Mammary epithelial cell (primary cell): ENCODE measurements around the gene BLOC1S1.

Source experiments
- CTCF ChIP-seq, 2 donors: IDR thresholded peaks in 1 of 2; conservative IDR thresholded peaks in 1 of 2; 2 replicates each; pipeline ENCODE4 v1.5.1; 2011 to 2012; ENCODE audit warnings: inconsistent platforms in 2 of 2, low read length in 2 of 2, mild to moderate bottlenecking in 2 of 2, control low read depth in 1 of 2, low read depth in 1 of 2; ENCODE audit not compliant: insufficient read depth in 1 of 2; ENCODE audit errors: extremely low read depth in 1 of 2
- EZH2 ChIP-seq: IDR thresholded peaks from 2 replicates; pipeline ENCODE4 v1.6.1; 2012; ENCODE audit warnings: low read length, inconsistent platforms, borderline replicate concordance

- TF ChIP-seq CTCF (conservative IDR thresholded peaks at IDR 0.05 in 1 of 2, IDR thresholded peaks at IDR 0.05 in 1 of 2; ENCODE audit: extremely low read depth in 1 of 2, insufficient read depth in 1 of 2, low read depth in 1 of 2, low read length in 2 of 2) (no peak), EZH2 (no peak)
These were observed 13.0 kb upstream of the BLOC1S1 start for GRCh38 chr12:55702861-55703260.
